ENCODE data around the gene REM1.

REM1 gene

GRCh38 chr20:31485450-31486339 lies 10.6 kb downstream of the REM1 start:
- no peak for DNase-seq

DNA sequence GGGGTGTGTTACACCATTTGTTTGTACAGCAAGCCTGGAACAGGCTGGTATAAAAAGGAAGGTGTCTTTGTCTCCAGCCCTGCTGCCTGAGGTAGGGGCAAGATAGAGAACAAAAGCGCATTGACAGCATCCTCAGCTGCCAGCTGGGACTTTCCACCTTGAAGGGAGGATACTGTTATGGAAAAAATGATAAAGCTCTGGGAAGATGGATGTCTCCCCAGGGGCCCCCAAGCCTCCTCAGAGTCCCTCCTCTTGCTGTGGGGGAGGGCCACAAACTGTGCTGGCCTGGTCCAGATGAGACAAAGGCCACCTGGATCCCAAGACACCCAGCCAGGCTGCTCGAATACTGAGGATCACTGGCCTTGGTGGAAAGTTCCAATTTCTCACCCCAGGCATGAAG lies 13.0 kb downstream of the REM1 start:
- no peak for DNase-seq

DNA sequence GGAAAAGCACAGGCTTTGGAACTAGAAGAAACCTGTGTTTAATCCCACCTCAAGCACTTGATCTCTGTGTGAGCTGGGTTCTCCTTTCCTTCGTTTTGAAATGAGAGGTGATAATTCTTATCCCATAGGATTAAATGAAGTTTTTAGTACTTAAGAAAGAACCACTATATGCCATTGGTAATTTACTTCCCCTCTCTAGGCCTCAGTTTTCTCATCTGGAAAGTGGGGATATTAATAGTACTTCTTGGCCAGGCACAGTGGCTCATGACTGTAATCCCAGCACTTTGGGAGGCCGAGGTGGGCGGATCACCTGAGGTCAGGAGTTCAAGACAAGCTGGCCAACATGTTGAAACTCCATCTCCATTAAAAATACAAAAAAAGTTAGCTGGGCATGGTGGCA lies 14.1 kb downstream of the REM1 start:
- DNase-seq = no peak

DNA sequence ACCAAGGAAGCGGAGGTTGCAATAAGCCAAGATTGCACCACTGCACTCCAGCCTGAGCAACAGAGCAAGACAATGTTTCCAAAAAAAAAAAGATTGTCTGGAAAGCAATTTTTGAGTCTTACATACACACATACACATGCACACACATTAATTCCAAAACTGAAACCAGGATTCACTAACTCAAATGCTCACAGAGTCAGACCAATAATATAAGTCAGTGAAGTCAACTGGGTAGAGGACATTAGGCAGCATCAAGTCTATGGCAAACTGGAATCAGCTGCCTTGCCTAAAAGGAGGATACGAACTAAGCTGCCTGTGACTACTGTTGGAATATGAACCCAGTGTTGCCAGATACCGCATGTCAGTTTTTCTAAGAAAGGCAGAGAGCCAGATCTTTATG lies 15.7 kb downstream of the REM1 start:
- DNase-seq = no peak

DNA sequence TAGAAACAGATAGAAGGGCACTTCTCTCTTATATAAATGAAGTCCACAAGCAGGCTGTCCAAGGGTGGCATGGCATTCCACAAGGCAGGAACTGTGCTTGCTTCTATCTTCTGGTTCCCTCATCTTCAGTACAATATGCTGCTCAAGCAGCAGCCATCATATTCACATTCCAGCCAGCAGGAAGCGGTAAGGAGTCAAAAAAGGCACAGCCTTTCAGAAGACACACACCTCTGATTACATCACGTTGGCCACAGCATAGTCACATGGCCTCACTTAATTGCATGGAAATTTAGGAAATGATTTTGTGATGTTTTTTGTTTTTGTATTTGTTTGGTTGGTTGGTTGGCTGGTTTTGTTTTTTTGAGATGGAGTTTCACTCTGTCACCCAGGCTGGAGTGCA lies 19.0 kb downstream of the REM1 start:
- no peak for DNase-seq

- DNase-seq = no peak
These were observed 21.7 kb downstream of the REM1 start for GRCh38 chr20:31496761-31497295.

GRCh38 chr20:31497838-31498540 lies 22.9 kb downstream of the REM1 start:
- no peak for DNase-seq

- DNase-seq = no peak
These were observed 25.4 kb downstream of the REM1 start for GRCh38 chr20:31500527-31500926.

DNA sequence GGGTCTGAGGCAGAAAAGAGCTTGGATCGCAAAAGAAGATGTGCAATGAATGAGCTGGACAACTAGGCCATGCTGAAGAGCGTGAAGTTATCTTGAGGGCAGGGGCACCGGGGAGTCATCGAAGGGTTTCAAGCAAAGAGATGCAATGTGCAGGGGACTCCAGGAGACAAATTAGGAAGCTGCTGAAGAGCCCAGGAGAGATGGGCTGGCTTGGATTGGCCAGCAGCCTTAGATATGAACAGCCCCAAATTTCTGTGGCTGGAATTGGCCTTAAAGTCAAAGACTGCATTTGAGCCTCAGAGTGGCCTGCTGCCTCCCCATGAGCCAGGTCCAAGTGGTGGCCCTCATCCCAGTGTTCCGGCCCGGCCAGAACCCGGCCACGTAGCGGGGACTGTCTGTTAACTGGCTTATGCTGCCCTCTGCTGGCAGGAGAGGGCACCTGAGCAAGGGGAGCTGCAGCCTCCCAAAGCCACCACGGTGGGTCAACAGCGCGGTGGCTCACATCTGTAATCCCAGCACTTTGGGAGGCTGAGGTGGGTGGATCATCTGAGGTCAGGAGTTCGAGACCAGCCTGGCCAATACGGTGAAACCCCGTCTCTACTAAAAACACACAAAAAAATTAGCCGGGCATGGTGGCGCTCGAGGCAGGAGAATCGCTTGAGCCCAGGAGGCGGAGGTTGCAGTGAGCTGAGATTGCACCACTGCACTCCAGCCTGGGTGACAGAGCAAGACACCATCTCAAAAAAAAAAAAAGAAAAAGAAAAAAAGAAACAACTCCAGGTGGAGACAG lies 28.0 kb downstream of the REM1 start:
- peak; percentile 74 to 75 for DNase-seq

DNA sequence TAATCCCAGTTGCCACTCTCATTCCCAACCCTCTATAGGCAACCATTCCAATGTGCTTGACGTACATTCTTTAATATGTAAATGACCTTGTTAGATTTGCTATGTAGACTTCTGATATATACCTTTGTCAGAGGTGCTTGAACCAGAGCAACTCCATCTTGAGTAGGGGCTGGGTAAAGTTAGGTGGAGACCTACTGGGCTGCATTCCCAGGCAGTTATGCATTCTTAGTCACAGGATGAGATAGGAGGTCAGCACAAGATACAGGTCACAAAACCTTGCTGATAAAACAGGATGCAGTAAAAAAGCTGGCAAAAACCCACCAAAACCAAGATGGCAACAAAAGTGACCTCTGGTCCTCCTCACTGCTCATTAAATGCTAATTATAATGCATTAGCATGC lies 30.8 kb downstream of the REM1 start:
- DNase-seq = no peak

GRCh38 chr20:31508517-31509244 lies 33.6 kb downstream of the REM1 start:
- no peak for DNase-seq

DNA sequence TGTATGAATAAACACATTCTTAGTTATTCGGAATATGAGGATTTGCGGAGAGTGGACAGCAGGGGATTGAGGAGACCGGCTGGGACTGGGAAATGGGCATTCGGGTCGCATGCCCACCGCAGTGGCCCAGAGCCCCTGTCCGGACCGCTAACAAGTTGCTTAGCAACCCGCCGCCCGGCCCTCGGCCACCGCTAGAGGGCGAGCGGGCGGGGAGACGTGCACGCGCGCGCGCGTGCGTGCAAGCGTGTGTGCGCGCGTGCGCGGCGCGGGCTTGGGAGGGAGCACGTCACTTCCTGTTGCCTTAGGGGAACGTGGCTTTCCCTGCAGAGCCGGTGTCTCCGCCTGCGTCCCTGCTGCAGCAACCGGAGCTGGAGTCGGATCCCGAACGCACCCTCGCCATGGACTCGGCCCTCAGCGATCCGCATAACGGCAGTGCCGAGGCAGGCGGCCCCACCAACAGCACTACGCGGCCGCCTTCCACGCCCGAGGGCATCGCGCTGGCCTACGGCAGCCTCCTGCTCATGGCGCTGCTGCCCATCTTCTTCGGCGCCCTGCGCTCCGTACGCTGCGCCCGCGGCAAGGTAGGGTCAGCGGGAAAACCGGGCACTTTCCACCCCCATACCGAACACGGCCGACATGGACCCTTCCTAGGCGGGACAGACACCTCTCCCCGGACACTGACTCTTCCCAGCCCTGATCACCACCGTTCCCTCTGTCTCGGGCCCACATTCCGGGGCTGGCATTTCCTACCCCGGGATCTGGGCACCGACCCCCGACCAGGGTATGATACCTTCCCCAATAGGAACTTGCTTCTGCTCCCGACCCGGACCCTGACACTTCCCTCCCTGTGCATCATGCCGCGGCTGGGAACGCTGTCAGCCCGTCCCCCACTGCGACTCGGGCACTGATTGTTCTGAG lies 39.3 kb downstream of the REM1 start, which contains the start of gene HM13:
Gene HM13 (plus strand): TSS at position 289 of the 918 bp plus-strand sequence. CDS start 110 bp downstream, at position 399.
- DNase-seq = peak; percentile 88 to 89

GRCh38 chr20:31515072-31515774 lies 40.1 kb downstream of the REM1 start:
- DNase-seq = no peak

DNA sequence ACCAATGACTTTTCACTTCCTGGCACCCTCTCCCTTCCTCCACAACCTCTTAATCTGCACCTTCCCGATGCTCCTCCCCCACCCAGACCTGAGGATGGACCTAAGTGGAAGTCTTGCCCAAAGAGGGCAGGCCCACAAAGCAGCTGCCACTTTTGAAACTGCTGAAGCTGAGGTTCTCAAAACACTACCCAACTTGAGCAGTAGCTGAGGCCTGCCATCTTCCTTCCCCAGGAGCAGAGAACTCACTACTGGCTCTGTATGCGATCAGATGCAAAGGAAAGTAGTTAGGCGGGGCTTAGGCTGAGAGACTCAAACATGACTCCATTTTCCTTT lies 40.7 kb downstream of the REM1 start:
- peak in 1 of 2 donors; percentile 10 for DNase-seq

- DNase-seq = no peak
These were observed 41.1 kb downstream of the REM1 start for GRCh38 chr20:31516166-31516565.

DNA sequence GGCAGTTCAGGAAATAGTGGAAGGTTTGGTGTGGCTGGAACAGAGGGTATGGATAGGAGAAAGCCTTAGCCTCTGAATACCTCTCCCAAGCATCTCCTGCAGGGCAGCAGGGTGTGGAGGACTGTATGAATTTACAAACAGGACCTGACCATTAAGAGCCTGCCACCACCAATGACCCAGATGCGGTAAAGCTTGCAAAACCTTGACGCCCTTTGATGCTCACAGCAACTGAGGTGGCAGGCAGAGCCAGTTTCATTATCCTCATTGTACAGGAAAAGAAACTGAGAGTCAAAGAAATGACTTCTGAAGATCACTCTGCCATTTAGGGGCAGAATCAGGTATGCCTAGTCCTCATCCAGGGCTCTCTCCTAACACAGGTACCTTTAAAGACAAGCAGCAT lies 41.6 kb downstream of the REM1 start:
- peak in 1 of 2 donors; percentile 27 for DNase-seq

DNA sequence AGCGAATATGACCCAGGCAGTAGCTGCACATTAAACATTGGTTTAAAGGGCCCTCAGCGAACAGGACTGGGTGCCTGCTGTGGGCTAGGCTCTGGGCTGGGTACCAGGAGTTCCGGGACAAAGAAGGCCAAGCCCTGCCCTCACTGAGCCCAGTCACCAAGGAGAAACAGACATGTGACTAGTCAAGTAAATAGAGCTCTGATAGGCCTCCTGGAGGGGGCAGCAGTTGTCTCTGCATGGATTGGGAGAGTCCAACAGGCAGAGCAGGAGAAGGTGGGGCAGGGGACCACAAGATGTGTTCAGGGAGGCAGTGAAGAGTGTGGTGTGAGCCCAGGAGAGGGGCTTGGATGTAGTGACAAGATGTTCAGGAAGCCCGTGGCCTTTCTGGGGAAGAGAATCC lies 42.3 kb downstream of the REM1 start:
- DNase-seq = no peak

GRCh38 chr20:31521267-31521666 lies 46.2 kb downstream of the REM1 start:
- peak in 1 of 2 donors; percentile 33 for DNase-seq

DNA sequence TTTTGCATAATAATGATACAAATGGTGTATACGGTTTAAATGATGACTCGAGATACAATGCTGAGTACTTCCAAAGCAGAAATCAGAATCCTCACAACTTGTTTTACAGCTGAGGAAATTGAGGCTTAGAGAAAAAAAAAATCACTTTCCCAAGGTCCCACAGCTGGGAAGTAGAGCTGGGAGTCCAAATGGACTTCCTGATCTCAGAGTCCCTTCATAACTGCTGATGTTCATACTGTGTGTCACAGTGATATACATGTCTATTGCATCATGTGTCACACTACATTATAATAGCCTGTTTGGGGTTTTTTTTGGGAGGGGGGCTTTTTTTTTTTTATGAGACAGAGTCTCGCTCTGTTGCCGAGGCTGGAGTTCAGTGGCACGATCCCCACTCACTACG lies 47.6 kb downstream of the REM1 start:
- no peak for DNase-seq

Data from CD4-positive, alpha-beta T cell treated with Interleukin-4 for 1 hour (primary cell).